Adrenal gland (tissue), 5 donors: Measurements from ENCODE around the gene RNMT.

ENCODE experiments used
- CTCF ChIP-seq, 6 experiments: fragments of 450-650 bp in 4 of 6; fragments of 200-600 bp in 2 of 6; sonication (generic) in 1 of 6; IDR thresholded peaks; 1 replicate in 5 of 6; 2 replicates in 1 of 6; pipeline versions ENCODE4 v1.5.1 to v1.8.0; 2016 to 2021; ENCODE audit warnings: antibody characterized with exemption in 6 of 6, mild to moderate bottlenecking in 2 of 6, moderate library complexity in 1 of 6
- POLR2A ChIP-seq, 2 donors: fragments of 450-650 bp; IDR thresholded peaks; one replicate each; pipeline ENCODE4 v1.6.1; 2017; ENCODE audit warnings: antibody characterized with exemption in 2 of 2, mild to moderate bottlenecking in 2 of 2, moderate library complexity in 1 of 2
- donor health status: DM: no; HTN: no; CAD: no.

GRCh38 chr18:13801260-13801601, 74.8 kb downstream of the RNMT start:
- TF ChIP-seq CTCF (IDR thresholded peaks at IDR 0.05) (no peak), POLR2A (IDR thresholded peaks at IDR 0.05) (no peak)
